Endothelial cell of umbilical vein (primary cell): ENCODE data around the gene HDAC11. TPM values are rescaled to one million over a fixed set of nuclear protein-coding genes. Genes with fewer than 3 reads are reported as not detected.

Experiments used
- BruUV-seq: library from RNA; stranded (reverse); fragments of 400-500 nt; replicated peaks from 2 replicates; lab custom pipeline; 2021; lab: Mats Ljungman, UMichigan
- CTCF ChIA-PET: fragments of 300-600, 350-600 bp; sonication (Branson Sonifier 250); formaldehyde crosslinking; loops from one replicate; lab custom pipeline; 2021; ENCODE audit warnings: antibody characterized with exemption, inconsistent platforms; lab: Charles Lee
- POLR2A ChIA-PET: fragments of 300-600, 350-600 bp; sonication (Branson Sonifier 250); formaldehyde crosslinking; loops from one replicate; lab custom pipeline; 2021; ENCODE audit warnings: antibody characterized with exemption, inconsistent platforms; lab: Charles Lee
- DNase-seq: peaks from one replicate; pipeline ENCODE4 v3.0.0-alpha.2; 2011; ENCODE audit warnings: low read depth, low spot score
- FAIRE-seq: peaks from 2 replicates; lab custom pipeline; 2011; peaks lifted over from hg19 to GRCh38; lab: Jason Lieb, UNC
- H2AFZ ChIP-seq: 2 replicates; pipeline ENCODE4 v1.6.0; 2012; ENCODE audit warnings: low read depth, low read length, control low read depth, inconsistent platforms
- H3K27ac ChIP-seq: 2 replicates; pipeline ENCODE4 v1.5.1; 2011; ENCODE audit warnings: low read depth, mild to moderate bottlenecking, control low read depth, low read length, moderate library complexity; ENCODE audit not compliant: insufficient read depth
- H3K27me3 ChIP-seq, 2 experiments: 2 replicates each; pipeline versions ENCODE4 v1.6.0 to v1.6.1; 2011; ENCODE audit warnings: low read length in 2 of 2, mixed read lengths in 1 of 2; ENCODE audit not compliant: control insufficient read depth in 2 of 2, insufficient read depth in 2 of 2
- H3K36me3 ChIP-seq, 2 experiments: 2 replicates in 1 of 2; 3 replicates in 1 of 2; pipeline ENCODE4 v1.5.1; 2011; ENCODE audit warnings: low read length in 2 of 2, mild to moderate bottlenecking in 1 of 2, moderate library complexity in 1 of 2; ENCODE audit not compliant: control insufficient read depth in 2 of 2, insufficient read depth in 2 of 2; ENCODE audit errors: extremely low read depth in 1 of 2
- H3K4me1 ChIP-seq: 3 replicates; pipeline ENCODE4 v1.5.1; 2011; ENCODE audit warnings: mild to moderate bottlenecking, low read length; ENCODE audit not compliant: control insufficient read depth, insufficient read depth; ENCODE audit errors: extremely low read depth
- H3K4me2 ChIP-seq: 2 replicates; pipeline ENCODE4 v1.6.1; 2011; ENCODE audit warnings: low read length, control low read depth, mixed read lengths; ENCODE audit not compliant: insufficient read depth
- H3K4me3 ChIP-seq, 3 experiments: fragments of 200-600 bp in 1 of 3; sonication (generic), shearing (Covaris generic) in 1 of 3; replicated peaks in 1 of 3; 2 replicates each; pipeline ENCODE4 v1.5.1; 2011 to 2016; ENCODE audit warnings: control low read depth in 3 of 3, low read length in 3 of 3, mild to moderate bottlenecking in 2 of 3, inconsistent platforms in 1 of 3, low read depth in 1 of 3, moderate library complexity in 1 of 3; ENCODE audit not compliant: insufficient read depth in 1 of 3
- H3K79me2 ChIP-seq: 2 replicates; pipeline ENCODE4 v1.6.0; 2012; ENCODE audit warnings: low read length, inconsistent platforms; ENCODE audit not compliant: control insufficient read depth, insufficient read depth
- H3K9ac ChIP-seq: replicated peaks from 2 replicates; pipeline ENCODE3; 2011; ENCODE audit warnings: low read length, control low read depth; ENCODE audit not compliant: insufficient read depth; ENCODE audit errors: extremely low read depth
- H3K9me1 ChIP-seq: replicated peaks from 3 replicates; pipeline ENCODE4 v1.6.0; 2011; ENCODE audit warnings: mild to moderate bottlenecking, low read length; ENCODE audit not compliant: control insufficient read depth, insufficient read depth; ENCODE audit errors: extremely low read depth
- H3K9me3 ChIP-seq: replicated peaks from 2 replicates; pipeline ENCODE4 v1.5.1; 2012; ENCODE audit warnings: low read length, inconsistent platforms; ENCODE audit not compliant: control insufficient read depth, insufficient read depth
- H4K20me1 ChIP-seq: replicated peaks from 2 replicates; pipeline ENCODE3; 2011; ENCODE audit warnings: mild to moderate bottlenecking, low read length; ENCODE audit not compliant: control insufficient read depth, insufficient read depth; ENCODE audit errors: extremely low read depth
- EZH2 ChIP-seq: IDR thresholded peaks from 2 replicates; pipeline ENCODE4 v1.6.1; 2012; ENCODE audit warnings: borderline replicate concordance, low read depth, mild to moderate bottlenecking, moderate library complexity, low read length, inconsistent platforms; ENCODE audit not compliant: severe bottlenecking
- FOS ChIP-seq: IDR thresholded peaks from 2 replicates; pipeline ENCODE4 v1.6.1; 2011; ENCODE audit warnings: mild to moderate bottlenecking, low read length, moderate library complexity, borderline replicate concordance; ENCODE audit not compliant: insufficient read depth
- GATA2 ChIP-seq: IDR thresholded peaks from 2 replicates; pipeline ENCODE4 v1.7.0; 2011; ENCODE audit warnings: low read depth, mild to moderate bottlenecking, moderate library complexity, mixed read lengths, low read length; ENCODE audit not compliant: insufficient read length, insufficient read depth
- JUN ChIP-seq: IDR thresholded peaks from 2 replicates; pipeline ENCODE4 v1.6.1; 2011; ENCODE audit warnings: borderline replicate concordance, low read depth; ENCODE audit not compliant: insufficient read length, insufficient read depth
- MYC ChIP-seq: IDR thresholded peaks from one replicate; pipeline ENCODE4 v1.6.1; 2011; ENCODE audit warnings: mild to moderate bottlenecking, low read depth, low read length
- POLR2A ChIP-seq: IDR thresholded peaks from 2 replicates; pipeline ENCODE4 v1.6.1; 2012; ENCODE audit warnings: low read depth, mild to moderate bottlenecking, control low read depth, low read length
- POLR2AphosphoS5 ChIP-seq: IDR thresholded peaks from 2 replicates; pipeline ENCODE4 v1.6.1; 2012; ENCODE audit warnings: low read depth, mild to moderate bottlenecking, control low read depth, low read length, moderate library complexity; ENCODE audit not compliant: insufficient read depth
- dilution Hi-C: fragments of 300-500 bp; cut with MboI; formaldehyde crosslinking; loops from one replicate; pipeline ENCODE4 v1.15.0; 2019; ENCODE audit warnings: low sequenced_read_pairs; ENCODE audit not compliant: extremely low pct_ligation_motif_present
- intact Hi-C: fragments of 100-400 bp; cut with micrococcal nuclease; formaldehyde crosslinking; loops from one replicate; pipeline ENCODE4 v1.10.0; 2022
- polyA plus RNA-seq, 4 experiments: library from polyadenylated mRNA; depleted of rRNA in 3 of 4; stranded (reverse) in 3 of 4; unstranded in 1 of 4; fragments of >200 nt; gene quantifications; 2 replicates each; pipeline versions ENCODE4 v1.2.1 to v1.2.3, GENCODE V29; 2011 to 2012; ENCODE audit warnings: missing spikeins in 1 of 4
- total RNA-seq: library from RNA; stranded (reverse); gene quantifications from 2 replicates; pipeline ENCODE4 v1.2.3, GENCODE V29; 2021
- TF ChIP-seq, protein P1 (sequence below), 2 donors: IDR thresholded peaks; 1 replicate in 1 of 2; 2 replicates in 1 of 2; pipeline ENCODE4 v1.5.1; 2011; ENCODE audit warnings: low read length in 2 of 2, mild to moderate bottlenecking in 2 of 2, moderate library complexity in 2 of 2, control low read depth in 1 of 2, inconsistent platforms in 1 of 2, low read depth in 1 of 2; ENCODE audit not compliant: insufficient read depth in 1 of 2; ENCODE audit errors: extremely low read depth in 1 of 2
- TF ChIP-seq, protein P2 (sequence below): IDR thresholded peaks from 2 replicates; pipeline ENCODE4 v1.6.1; 2011; ENCODE audit not compliant: insufficient read depth, insufficient read length

Gene HDAC11
- total and polyA plus RNA-seq, 2 donors (not counting 3 experiments of a cell fraction or from before 2014, with no cell fraction given), result 6.8 to 8.8 TPM

DNA sequence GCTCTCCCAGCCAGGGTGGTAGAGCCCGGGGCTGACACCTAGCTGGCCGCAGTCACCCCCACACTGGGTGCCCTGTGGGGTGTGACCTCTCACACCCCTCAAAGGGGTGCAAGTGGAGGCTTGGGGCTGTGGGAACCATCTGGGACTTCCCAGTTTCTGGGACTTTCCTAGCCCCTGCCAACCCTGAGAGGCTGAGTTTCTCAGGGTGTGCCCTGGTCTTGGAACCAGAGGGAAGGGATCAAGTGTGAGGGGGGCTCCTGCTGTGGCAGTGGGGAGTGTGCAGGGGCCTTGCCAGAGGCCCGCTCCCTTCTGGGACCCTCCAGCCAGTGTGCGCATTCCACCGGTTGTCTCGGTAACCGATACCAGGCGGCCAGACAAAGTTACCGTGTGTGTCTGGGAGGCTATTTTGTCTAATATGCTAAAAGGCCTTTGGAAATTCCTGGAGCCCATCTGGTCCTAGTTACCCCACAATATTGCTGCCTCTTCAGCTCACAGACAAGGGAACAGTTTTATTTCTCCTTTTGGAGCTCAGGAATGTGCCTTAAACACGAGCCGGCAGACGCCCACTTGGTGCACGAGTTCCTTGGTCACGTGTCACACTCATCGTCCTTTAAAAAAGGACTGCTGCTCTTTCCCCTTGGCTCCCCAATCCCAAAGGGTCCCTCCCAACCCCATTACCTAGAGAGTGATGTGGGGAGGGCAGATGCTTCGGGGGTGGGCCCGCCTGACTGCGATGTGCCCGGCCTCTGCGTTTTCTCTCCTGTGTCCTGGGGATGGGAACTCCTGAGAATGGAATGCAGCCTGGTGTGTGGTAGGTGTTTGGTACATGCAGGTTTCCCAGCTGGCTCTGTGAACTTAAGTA is 33.2 kb downstream of the HDAC11 start:
- H3K27ac ChIP-seq, result no peak overlapping the region
- no peak overlapping the region for H3K4me2 ChIP-seq
- no peaks in the 10 kb centered on the region for H3K79me2 ChIP-seq
- no peaks in the 10 kb centered on the region for H3K9me3 ChIP-seq
- BruUV-seq, result no TSS peak
- H3K36me3 ChIP-seq, result no peaks in the 10 kb centered on the region
- FAIRE-seq, result no peak
- no peaks in the 10 kb centered on the region for H3K27me3 ChIP-seq
- dilution Hi-C loops (no loop called here), intact Hi-C loops (no loop called here)
- no peak for TF ChIP-seq EZH2
- TF ChIP-seq, protein P1, sequence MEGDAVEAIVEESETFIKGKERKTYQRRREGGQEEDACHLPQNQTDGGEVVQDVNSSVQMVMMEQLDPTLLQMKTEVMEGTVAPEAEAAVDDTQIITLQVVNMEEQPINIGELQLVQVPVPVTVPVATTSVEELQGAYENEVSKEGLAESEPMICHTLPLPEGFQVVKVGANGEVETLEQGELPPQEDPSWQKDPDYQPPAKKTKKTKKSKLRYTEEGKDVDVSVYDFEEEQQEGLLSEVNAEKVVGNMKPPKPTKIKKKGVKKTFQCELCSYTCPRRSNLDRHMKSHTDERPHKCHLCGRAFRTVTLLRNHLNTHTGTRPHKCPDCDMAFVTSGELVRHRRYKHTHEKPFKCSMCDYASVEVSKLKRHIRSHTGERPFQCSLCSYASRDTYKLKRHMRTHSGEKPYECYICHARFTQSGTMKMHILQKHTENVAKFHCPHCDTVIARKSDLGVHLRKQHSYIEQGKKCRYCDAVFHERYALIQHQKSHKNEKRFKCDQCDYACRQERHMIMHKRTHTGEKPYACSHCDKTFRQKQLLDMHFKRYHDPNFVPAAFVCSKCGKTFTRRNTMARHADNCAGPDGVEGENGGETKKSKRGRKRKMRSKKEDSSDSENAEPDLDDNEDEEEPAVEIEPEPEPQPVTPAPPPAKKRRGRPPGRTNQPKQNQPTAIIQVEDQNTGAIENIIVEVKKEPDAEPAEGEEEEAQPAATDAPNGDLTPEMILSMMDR (IDR thresholded peaks at IDR 0.05; ENCODE audit: extremely low read depth in 1 of 2, insufficient read depth in 1 of 2, low read depth in 1 of 2, low read length in 2 of 2), result no peak
- TF ChIP-seq JUN, result no peak
- no peak for TF ChIP-seq GATA2
- TF ChIP-seq, protein P2, sequence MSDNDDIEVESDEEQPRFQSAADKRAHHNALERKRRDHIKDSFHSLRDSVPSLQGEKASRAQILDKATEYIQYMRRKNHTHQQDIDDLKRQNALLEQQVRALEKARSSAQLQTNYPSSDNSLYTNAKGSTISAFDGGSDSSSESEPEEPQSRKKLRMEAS, result no peak
- TF ChIP-seq FOS, result no peak
- TF ChIP-seq POLR2A, result no peak
- no peak for TF ChIP-seq POLR2AphosphoS5
- TF ChIP-seq MYC, result no peak
- ChIA-PET CTCF (interaction anchor here (1.7 to 2.2 kb wide), 3 partner anchors 15 to 135 kb away, joined by 4 to 11 read pairs (median 9); no protein-coding TSS in a partner anchor), POLR2A (no interaction called here)
- no peak overlapping the region for H2AFZ ChIP-seq
- H3K9me1 ChIP-seq, result no peaks in the 10 kb centered on the region
- H3K4me3 ChIP-seq, result no peak overlapping the region
- DNase-seq, result no peak
- no peak overlapping the region for H3K9ac ChIP-seq
- H4K20me1 ChIP-seq, result no peaks in the 10 kb centered on the region
- no peaks in the 10 kb centered on the region for H3K4me1 ChIP-seq
